Esophagus squamous epithelium (tissue), 4 donors: Measurements from ENCODE around the gene HES4.

Experiments
- POLR2A ChIP-seq, 4 donors: fragments of 450-650 bp; IDR thresholded peaks; one replicate each; pipeline ENCODE4 v1.6.1; 2017; ENCODE audit warnings: antibody characterized with exemption in 4 of 4, mild to moderate bottlenecking in 4 of 4, moderate library complexity in 3 of 4
- TF ChIP-seq, protein P1 (sequence below), 6 experiments: fragments of 450-650 bp in 4 of 6; fragments of 200-600 bp in 2 of 6; sonication (generic) in 2 of 6; IDR thresholded peaks; one replicate each; pipeline ENCODE4 v1.5.1; 2016 to 2019; ENCODE audit warnings: antibody characterized with exemption in 6 of 6, mild to moderate bottlenecking in 4 of 6, moderate library complexity in 4 of 6

GRCh38 chr1:1041092-1041523 is 41.2 kb upstream of the HES4 start:
- TF ChIP-seq, protein P1, sequence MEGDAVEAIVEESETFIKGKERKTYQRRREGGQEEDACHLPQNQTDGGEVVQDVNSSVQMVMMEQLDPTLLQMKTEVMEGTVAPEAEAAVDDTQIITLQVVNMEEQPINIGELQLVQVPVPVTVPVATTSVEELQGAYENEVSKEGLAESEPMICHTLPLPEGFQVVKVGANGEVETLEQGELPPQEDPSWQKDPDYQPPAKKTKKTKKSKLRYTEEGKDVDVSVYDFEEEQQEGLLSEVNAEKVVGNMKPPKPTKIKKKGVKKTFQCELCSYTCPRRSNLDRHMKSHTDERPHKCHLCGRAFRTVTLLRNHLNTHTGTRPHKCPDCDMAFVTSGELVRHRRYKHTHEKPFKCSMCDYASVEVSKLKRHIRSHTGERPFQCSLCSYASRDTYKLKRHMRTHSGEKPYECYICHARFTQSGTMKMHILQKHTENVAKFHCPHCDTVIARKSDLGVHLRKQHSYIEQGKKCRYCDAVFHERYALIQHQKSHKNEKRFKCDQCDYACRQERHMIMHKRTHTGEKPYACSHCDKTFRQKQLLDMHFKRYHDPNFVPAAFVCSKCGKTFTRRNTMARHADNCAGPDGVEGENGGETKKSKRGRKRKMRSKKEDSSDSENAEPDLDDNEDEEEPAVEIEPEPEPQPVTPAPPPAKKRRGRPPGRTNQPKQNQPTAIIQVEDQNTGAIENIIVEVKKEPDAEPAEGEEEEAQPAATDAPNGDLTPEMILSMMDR (IDR thresholded peaks at IDR 0.05): no peak
- no peak for TF ChIP-seq POLR2A (IDR thresholded peaks at IDR 0.05)
